ENCODE results near the gene NUBP2. TPM values are rescaled to one million over a fixed set of nuclear protein-coding genes. Genes with fewer than 3 reads are reported as not detected.

The NUBP2 gene
- total and polyA plus RNA-seq, 10 of the 15 experiments (the other 5 are each of a cell fraction or from before 2014, with no cell fraction given), result 1.9 to 129 (median 51.7) TPM

- TF ChIP-seq KLF5 (IDR thresholded peaks at IDR 0.05; ENCODE audit: partially characterized antibody), result no peak
- 0 out of 2 replicates have a peak, but pooled peaks have one; percentile 28 for TF ChIP-seq POLR2AphosphoS5 (IDR thresholded peaks at IDR 0.05; ENCODE audit: low read length)
- no peak for TF ChIP-seq CHD2 (IDR thresholded peaks at IDR 0.05; ENCODE audit: borderline replicate concordance, low read depth, low read length)
- TF ChIP-seq CEBPB (IDR thresholded peaks at IDR 0.05; ENCODE audit: borderline replicate concordance in 1 of 2, low read depth in 2 of 2, low read length in 2 of 2), result no peak
- no peak for TF ChIP-seq ZNF622 (IDR thresholded peaks at IDR 0.05)
- TF ChIP-seq TARDBP (IDR thresholded peaks at IDR 0.05; ENCODE audit: borderline replicate concordance), result 0 out of 2 replicates have a peak, but pooled peaks have one; percentile 12
- no peak for TF ChIP-seq MYB (IDR thresholded peaks at IDR 0.05; ENCODE audit: borderline replicate concordance, low read depth, low read length)
- 0 out of 2 replicates have a peak, but pooled peaks have one; percentile 21 for TF ChIP-seq PAX5 (IDR thresholded peaks at IDR 0.05; ENCODE audit: borderline replicate concordance, low read depth, low read length)
- TF ChIP-seq SUPT20H (IDR thresholded peaks at IDR 0.05; ENCODE audit: borderline replicate concordance, control insufficient read depth, low read depth, low read length), result no peak
- no peak for TF ChIP-seq NBN (IDR thresholded peaks at IDR 0.05)
- TF ChIP-seq IKZF2 (IDR thresholded peaks at IDR 0.05), result no peak
- no peak for TF ChIP-seq BCL11A (IDR thresholded peaks at IDR 0.05; ENCODE audit: low read depth, low read length)
- peak; percentile 60 for TF ChIP-seq CREB1 (IDR thresholded peaks at IDR 0.05; ENCODE audit: low read depth)
- TF ChIP-seq NKRF (conservative IDR thresholded peaks at IDR 0.05), result peak; percentile 78
- TF ChIP-seq ZNF384 (IDR thresholded peaks at IDR 0.05; ENCODE audit: borderline replicate concordance, low read depth, low read length), result no peak
- TF ChIP-seq RUNX3 (IDR thresholded peaks at IDR 0.05; ENCODE audit: low read length), result peak; percentile 54
Measured at GRCh38 chr16:1771188-1771863, 11.4 kb upstream of the NUBP2 start, which contains the start of gene NME3 (continued).
